ENCODE results near the gene SMIM22.

DNA sequence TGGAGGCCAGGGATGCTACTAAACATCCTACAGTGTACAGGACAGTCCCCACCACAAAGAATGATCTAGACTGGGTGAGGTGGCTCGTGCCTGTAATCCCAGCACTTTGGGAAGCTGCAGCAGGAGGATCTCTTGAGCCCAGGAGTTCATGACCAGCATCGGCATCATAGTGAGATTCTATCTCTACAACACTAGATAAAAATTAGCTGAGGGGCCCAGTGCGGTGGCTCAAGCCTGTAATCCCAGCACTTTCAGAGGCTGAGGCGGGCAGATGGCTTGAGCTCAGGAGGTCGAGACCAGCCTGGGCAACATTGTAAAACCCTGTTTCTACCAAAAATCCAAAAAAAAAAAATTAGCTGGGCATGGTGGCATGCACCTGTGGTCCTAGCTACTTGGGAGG, 22.8 kb upstream of the SMIM22 start:
- TF ChIP-seq POLR2A (IDR thresholded peaks at IDR 0.05) (no peak), POLR2AphosphoS5 (IDR thresholded peaks at IDR 0.05; ENCODE audit: insufficient read depth in 1 of 2, low read depth in 1 of 2) (no peak)
- TF ChIP-seq, protein P1, sequence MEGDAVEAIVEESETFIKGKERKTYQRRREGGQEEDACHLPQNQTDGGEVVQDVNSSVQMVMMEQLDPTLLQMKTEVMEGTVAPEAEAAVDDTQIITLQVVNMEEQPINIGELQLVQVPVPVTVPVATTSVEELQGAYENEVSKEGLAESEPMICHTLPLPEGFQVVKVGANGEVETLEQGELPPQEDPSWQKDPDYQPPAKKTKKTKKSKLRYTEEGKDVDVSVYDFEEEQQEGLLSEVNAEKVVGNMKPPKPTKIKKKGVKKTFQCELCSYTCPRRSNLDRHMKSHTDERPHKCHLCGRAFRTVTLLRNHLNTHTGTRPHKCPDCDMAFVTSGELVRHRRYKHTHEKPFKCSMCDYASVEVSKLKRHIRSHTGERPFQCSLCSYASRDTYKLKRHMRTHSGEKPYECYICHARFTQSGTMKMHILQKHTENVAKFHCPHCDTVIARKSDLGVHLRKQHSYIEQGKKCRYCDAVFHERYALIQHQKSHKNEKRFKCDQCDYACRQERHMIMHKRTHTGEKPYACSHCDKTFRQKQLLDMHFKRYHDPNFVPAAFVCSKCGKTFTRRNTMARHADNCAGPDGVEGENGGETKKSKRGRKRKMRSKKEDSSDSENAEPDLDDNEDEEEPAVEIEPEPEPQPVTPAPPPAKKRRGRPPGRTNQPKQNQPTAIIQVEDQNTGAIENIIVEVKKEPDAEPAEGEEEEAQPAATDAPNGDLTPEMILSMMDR (IDR thresholded peaks at IDR 0.05), result no peak

All from vagina (tissue), 2 donors.